ENCODE measurements around the gene RNF220.

DNA sequence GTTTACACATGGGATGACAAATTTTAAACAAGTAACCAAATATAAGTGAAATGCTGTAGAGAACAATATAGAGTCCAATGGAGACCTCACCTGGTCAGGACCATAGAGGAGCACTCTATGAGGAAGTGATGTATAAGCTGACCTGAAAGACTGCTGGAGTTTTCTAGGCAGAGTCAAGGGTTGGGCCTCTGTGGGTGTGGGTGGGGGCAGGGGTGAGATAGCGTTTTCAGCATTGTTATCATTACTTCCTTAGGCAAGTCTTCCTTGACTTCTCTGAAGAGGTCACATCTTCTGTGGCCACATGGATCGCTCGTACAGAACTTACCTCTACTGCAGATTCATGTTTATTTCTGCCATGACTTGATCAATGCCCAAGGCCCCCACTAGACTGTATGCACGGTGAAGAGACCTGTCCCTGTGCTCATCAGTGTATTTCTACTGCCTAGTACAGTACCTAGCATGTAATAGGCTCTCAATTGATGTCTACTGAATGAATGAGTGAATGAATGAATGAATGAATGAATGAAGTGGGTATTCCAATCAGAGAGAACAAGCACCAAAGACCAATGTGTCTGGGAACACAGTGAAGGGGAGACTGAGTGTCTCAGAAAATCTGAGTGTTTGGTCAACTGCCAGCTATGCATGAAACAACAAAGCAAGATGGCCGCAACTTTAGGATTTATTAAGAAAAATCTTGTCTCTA lies 116.5 kb downstream of the RNF220 start:
- no peak for TF ChIP-seq CTCF (optimal IDR thresholded peaks at IDR 0.05 in 1 of 3, IDR thresholded peaks at IDR 0.05 in 1 of 3, conservative IDR thresholded peaks at IDR 0.05 in 1 of 3; ENCODE audit: extremely low read depth in 1 of 3, insufficient read depth in 2 of 3, low read length in 3 of 3)
- no peak for TF ChIP-seq EZH2 (IDR thresholded peaks at IDR 0.05; ENCODE audit: low read length)
